Stimulated activated CD4-positive, alpha-beta T cell treated with anti-CD3 and anti-CD28 coated beads, Interleukin-15, amount 100 ng/mL, for 48 hours (primary cell): Measurements from ENCODE around the gene BLM.
"Not testable (repeated sequence)": the region's sequence is repeated elsewhere in the genome, so short reads cannot be mapped to it uniquely, and the experiment has no call there.

Experiments used
- DNase-seq, 2 donors: peaks; one replicate each; pipeline ENCODE4 v3.0.0-alpha.2; 2020; ENCODE audit warnings: low read depth in 2 of 2

Gene BLM

GRCh38 chr15:90819850-90820249 is 102.7 kb downstream of the BLM start:
- DNase-seq, result no peak

- DNase-seq, result no peak
These were observed 103.3 kb downstream of the BLM start for GRCh38 chr15:90820481-90820880.

- no peak for DNase-seq
These were observed 105.2 kb downstream of the BLM start for GRCh38 chr15:90822204-90822955.

- DNase-seq, result no peak
These were observed 106.4 kb downstream of the BLM start for GRCh38 chr15:90823455-90823974.

- not testable (repeated sequence) for DNase-seq
These were observed 108.2 kb downstream of the BLM start for GRCh38 chr15:90825115-90825899.

- DNase-seq, result not testable (repeated sequence)
These were observed 109.2 kb downstream of the BLM start for GRCh38 chr15:90826206-90826885.

- no peak for DNase-seq
These were observed 109.8 kb downstream of the BLM start for GRCh38 chr15:90826886-90827435.

GRCh38 chr15:90828111-90828510 is 111.0 kb downstream of the BLM start:
- no peak for DNase-seq

GRCh38 chr15:90829126-90829525 is 112.0 kb downstream of the BLM start:
- no peak for DNase-seq

GRCh38 chr15:90829942-90830440 is 112.8 kb downstream of the BLM start:
- peak; percentile 65 for DNase-seq

- no peak for DNase-seq
These were observed 117.5 kb downstream of the BLM start for GRCh38 chr15:90834626-90835025.

GRCh38 chr15:90836296-90836871 is 119.2 kb downstream of the BLM start:
- DNase-seq, result no peak

- peak; percentile 51 to 64 for DNase-seq
These were observed 119.9 kb downstream of the BLM start for GRCh38 chr15:90837094-90837493.

GRCh38 chr15:90838139-90838538 is 121.0 kb downstream of the BLM start:
- peak; percentile 84 to 90 for DNase-seq

GRCh38 chr15:90838544-90838943 is 121.4 kb downstream of the BLM start:
- DNase-seq, result no peak

- DNase-seq, result peak in 1 of 2 donors; percentile 57
These were observed 122.3 kb downstream of the BLM start for GRCh38 chr15:90839187-90840071.

- no peak for DNase-seq
These were observed 123.2 kb downstream of the BLM start for GRCh38 chr15:90840157-90840855.

GRCh38 chr15:90840954-90841353 is 123.8 kb downstream of the BLM start:
- no peak for DNase-seq

- no peak for DNase-seq
These were observed 127.5 kb downstream of the BLM start for GRCh38 chr15:90844696-90845095.
